HL-60 (cell line): Measurements from ENCODE around the gene OR6M1.

ENCODE experiments used
- DNase-seq, 2 experiments: peaks; one replicate each; pipeline ENCODE4 v3.0.0-alpha.2; 2010 to 2020; ENCODE audit warnings: low read depth in 1 of 2, low spot score in 1 of 2
- H3K27ac ChIP-seq: fragments of 250-450 bp; sonication (Bioruptor Pico); replicated peaks from 2 replicates; pipeline ENCODE4 v1.5.1; 2020; ENCODE audit warnings: mild to moderate bottlenecking, moderate library complexity
- H3K27me3 ChIP-seq: fragments of 250-450 bp; sonication (Bioruptor Pico); 2 replicates; pipeline ENCODE4 v1.5.1; 2021; ENCODE audit warnings: mild to moderate bottlenecking, moderate library complexity; ENCODE audit not compliant: insufficient read depth, poor library complexity, severe bottlenecking
- H3K4me3 ChIP-seq: replicated peaks from 2 replicates; pipeline ENCODE4 v1.5.1; 2011; ENCODE audit warnings: mild to moderate bottlenecking, control low read depth, low read length; ENCODE audit not compliant: insufficient read depth
- GABPA ChIP-seq: IDR thresholded peaks from 2 replicates; pipeline ENCODE4 v1.6.1; 2012; ENCODE audit warnings: low read depth
- POLR2AphosphoS5 ChIP-seq: IDR thresholded peaks from 2 replicates; pipeline ENCODE4 v1.6.1; 2012; ENCODE audit warnings: low read depth
- SPI1 ChIP-seq: IDR thresholded peaks from 2 replicates; pipeline ENCODE4 v1.6.1; 2012; ENCODE audit warnings: low read depth, mild to moderate bottlenecking, borderline replicate concordance
- TF ChIP-seq, protein P1 (sequence below): IDR thresholded peaks from 2 replicates; pipeline ENCODE4 v1.6.1; 2012; ENCODE audit warnings: low read depth; ENCODE audit not compliant: insufficient replicate concordance
- TF ChIP-seq, protein P2 (sequence below): IDR thresholded peaks from one replicate; pipeline ENCODE4 v1.5.1; 2011; ENCODE audit warnings: low read length, control low read depth, inconsistent platforms; ENCODE audit not compliant: insufficient read depth

OR6M1 gene

DNA sequence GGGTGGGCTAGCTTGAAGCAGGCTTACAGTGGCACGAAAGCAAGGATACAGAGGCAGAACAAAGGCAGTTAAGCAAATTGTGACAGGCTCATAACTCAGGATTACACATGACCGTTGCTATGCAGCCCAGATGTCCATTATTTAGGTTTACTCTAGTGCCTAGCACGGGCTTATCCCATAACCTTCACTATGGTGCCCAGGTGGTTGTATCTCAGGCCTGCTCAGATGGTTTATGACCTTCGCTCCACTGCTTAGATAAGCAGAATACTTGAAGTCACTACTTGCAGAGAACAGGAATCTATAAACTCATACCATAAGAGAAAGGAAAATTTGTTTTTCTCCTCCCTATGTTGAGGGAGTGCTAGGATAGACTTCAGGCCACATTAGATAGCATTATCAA lies 9.0 kb downstream of the OR6M1 start:
- no peak for DNase-seq
- Histone ChIP-seq H3K27me3 (no peaks in the 10 kb centered on the region), H3K4me3 (no peak overlapping the region), H3K27ac (no peak overlapping the region)
- TF ChIP-seq, protein P1, sequence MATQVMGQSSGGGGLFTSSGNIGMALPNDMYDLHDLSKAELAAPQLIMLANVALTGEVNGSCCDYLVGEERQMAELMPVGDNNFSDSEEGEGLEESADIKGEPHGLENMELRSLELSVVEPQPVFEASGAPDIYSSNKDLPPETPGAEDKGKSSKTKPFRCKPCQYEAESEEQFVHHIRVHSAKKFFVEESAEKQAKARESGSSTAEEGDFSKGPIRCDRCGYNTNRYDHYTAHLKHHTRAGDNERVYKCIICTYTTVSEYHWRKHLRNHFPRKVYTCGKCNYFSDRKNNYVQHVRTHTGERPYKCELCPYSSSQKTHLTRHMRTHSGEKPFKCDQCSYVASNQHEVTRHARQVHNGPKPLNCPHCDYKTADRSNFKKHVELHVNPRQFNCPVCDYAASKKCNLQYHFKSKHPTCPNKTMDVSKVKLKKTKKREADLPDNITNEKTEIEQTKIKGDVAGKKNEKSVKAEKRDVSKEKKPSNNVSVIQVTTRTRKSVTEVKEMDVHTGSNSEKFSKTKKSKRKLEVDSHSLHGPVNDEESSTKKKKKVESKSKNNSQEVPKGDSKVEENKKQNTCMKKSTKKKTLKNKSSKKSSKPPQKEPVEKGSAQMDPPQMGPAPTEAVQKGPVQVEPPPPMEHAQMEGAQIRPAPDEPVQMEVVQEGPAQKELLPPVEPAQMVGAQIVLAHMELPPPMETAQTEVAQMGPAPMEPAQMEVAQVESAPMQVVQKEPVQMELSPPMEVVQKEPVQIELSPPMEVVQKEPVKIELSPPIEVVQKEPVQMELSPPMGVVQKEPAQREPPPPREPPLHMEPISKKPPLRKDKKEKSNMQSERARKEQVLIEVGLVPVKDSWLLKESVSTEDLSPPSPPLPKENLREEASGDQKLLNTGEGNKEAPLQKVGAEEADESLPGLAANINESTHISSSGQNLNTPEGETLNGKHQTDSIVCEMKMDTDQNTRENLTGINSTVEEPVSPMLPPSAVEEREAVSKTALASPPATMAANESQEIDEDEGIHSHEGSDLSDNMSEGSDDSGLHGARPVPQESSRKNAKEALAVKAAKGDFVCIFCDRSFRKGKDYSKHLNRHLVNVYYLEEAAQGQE: no peak
- TF ChIP-seq, protein P2, sequence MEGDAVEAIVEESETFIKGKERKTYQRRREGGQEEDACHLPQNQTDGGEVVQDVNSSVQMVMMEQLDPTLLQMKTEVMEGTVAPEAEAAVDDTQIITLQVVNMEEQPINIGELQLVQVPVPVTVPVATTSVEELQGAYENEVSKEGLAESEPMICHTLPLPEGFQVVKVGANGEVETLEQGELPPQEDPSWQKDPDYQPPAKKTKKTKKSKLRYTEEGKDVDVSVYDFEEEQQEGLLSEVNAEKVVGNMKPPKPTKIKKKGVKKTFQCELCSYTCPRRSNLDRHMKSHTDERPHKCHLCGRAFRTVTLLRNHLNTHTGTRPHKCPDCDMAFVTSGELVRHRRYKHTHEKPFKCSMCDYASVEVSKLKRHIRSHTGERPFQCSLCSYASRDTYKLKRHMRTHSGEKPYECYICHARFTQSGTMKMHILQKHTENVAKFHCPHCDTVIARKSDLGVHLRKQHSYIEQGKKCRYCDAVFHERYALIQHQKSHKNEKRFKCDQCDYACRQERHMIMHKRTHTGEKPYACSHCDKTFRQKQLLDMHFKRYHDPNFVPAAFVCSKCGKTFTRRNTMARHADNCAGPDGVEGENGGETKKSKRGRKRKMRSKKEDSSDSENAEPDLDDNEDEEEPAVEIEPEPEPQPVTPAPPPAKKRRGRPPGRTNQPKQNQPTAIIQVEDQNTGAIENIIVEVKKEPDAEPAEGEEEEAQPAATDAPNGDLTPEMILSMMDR: no peak
- TF ChIP-seq POLR2AphosphoS5: no peak
- no peak for TF ChIP-seq SPI1
- no peak for TF ChIP-seq GABPA

DNA sequence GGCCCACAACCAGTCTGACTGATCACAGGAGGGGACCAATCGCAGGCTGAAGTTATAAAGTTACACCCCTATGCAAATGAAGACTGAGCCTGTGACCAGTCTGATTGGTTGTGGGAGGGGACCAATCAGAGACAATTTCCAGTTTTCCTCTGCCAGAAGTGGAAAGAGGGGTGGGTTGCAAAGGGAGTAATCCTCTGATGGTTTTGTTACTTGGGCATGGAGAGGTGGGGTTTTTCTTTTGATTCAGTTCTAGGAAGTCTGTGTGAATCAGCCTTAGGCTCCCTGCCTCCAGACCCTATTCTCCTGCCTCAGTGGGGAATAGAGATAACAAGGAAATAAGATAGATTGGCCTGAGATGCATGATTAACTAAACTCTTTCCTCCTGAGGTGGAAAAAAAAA lies 9.9 kb downstream of the OR6M1 start:
- Histone ChIP-seq H3K27me3 (no peaks in the 10 kb centered on the region), H3K27ac (no peak overlapping the region), H3K4me3 (no peak overlapping the region)
- TF ChIP-seq, protein P1: no peak
- TF ChIP-seq GABPA (no peak), POLR2AphosphoS5 (no peak), SPI1 (no peak)
- TF ChIP-seq, protein P2: no peak
- DNase-seq: no peak

DNA sequence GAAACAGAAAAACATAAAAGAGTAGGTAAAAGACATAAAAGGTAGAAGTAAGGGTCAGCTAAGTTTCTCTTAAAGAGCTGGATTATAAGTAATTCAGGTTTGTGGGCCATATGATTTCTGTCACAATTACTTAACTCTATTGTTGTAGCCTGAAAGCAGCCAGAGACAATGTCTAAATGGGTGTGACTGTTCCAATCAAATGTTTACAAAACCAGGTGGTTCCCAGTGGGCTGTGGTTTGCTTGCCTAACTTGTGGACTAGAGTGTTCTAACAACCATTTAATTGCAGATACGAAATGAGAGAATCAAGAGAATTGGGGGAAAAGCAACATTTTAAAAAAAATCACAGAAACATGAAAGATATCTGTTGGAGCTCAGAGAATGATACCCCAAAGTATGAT lies 22.6 kb downstream of the OR6M1 start:
- no peak overlapping the region for H3K27ac ChIP-seq
- DNase-seq: no peak
- peaks cover 2% of the 10 kb centered on the region for H3K27me3 ChIP-seq
- TF ChIP-seq POLR2AphosphoS5: no peak
- TF ChIP-seq, protein P1: no peak
- TF ChIP-seq, protein P2: no peak
- TF ChIP-seq GABPA: no peak
- TF ChIP-seq SPI1: no peak
- no peak overlapping the region for H3K4me3 ChIP-seq
